GM12875 (cell line): ENCODE data around the gene PNKD.

Source experiments
- H3K4me3 ChIP-seq: one replicate; pipeline ENCODE4 v1.5.1; 2011; ENCODE audit warnings: low read depth, low read length, control low read depth
- CTCF ChIP-seq: IDR thresholded peaks from 2 replicates; pipeline ENCODE4 v1.5.1; 2011; ENCODE audit warnings: low read depth, mild to moderate bottlenecking, control low read depth, inconsistent platforms, low read length, moderate library complexity, borderline replicate concordance; ENCODE audit not compliant: insufficient read depth

The PNKD gene

GRCh38 chr2:218392891-218393462 is 122.7 kb downstream of the PNKD start:
- H3K4me3 ChIP-seq = no peak overlapping the region
- TF ChIP-seq CTCF = no peak

GRCh38 chr2:218393750-218394290 is 123.5 kb downstream of the PNKD start:
- TF ChIP-seq CTCF = no peak
- H3K4me3 ChIP-seq = no peak overlapping the region

GRCh38 chr2:218394298-218395089 is 124.2 kb downstream of the PNKD start:
- H3K4me3 ChIP-seq = no peak overlapping the region
- no peak for TF ChIP-seq CTCF

GRCh38 chr2:218395090-218395444 is 124.7 kb downstream of the PNKD start:
- TF ChIP-seq CTCF = no peak
- no peak overlapping the region for H3K4me3 ChIP-seq

GRCh38 chr2:218395456-218395825 is 125.1 kb downstream of the PNKD start:
- TF ChIP-seq CTCF = no peak
- peak overlapping the region; percentile 22 for H3K4me3 ChIP-seq

GRCh38 chr2:218395826-218396687 is 125.7 kb downstream of the PNKD start:
- H3K4me3 ChIP-seq = peak overlapping the region; percentile 62
- peak; percentile 90 for TF ChIP-seq CTCF
